ENCODE data around the gene PCNX4. TPM values are rescaled to one million over a fixed set of nuclear protein-coding genes. Genes with fewer than 3 reads are reported as not detected.

The PCNX4 gene
- polyA plus RNA-seq, 4 donors, result 3.0 to 45.0 (median 9.0) TPM

- Histone ChIP-seq H3K36me3 (ENCODE audit: control insufficient read depth in 3 of 3, insufficient read depth in 2 of 3, low read depth in 1 of 3, low read length in 3 of 3) (no peaks in the 10 kb centered on the region), H3K4me3 (ENCODE audit: low read depth in 1 of 3, low read length in 3 of 3) (no peak overlapping the region), H3K4me1 (ENCODE audit: control insufficient read depth in 3 of 3, insufficient read depth in 2 of 3, low read depth in 1 of 3, low read length in 2 of 3) (peaks cover 0 to 4% (median 0%) of the 10 kb centered on the region in 3 donors), H3K27me3 (ENCODE audit: control insufficient read depth in 3 of 3, insufficient read depth in 3 of 3, low read length in 3 of 3) (no peaks in the 10 kb centered on the region), H3K9me3 (ENCODE audit: control insufficient read depth in 2 of 2, insufficient read depth in 1 of 2, low read depth in 1 of 2, low read length in 1 of 2) (peaks cover 0 to 4% of the 10 kb centered on the region in 2 donors), H3K27ac (ENCODE audit: low read depth in 1 of 3, low read length in 2 of 3) (no peak overlapping the region)
- FAIRE-seq (no peak), DNase-seq (no peak)
- WGBS, 3 donors, result 90 to 96% (median 93%) methylated on average over 3 of the region's 3 CpGs
Measured at GRCh38 chr14:60169722-60170121, 78.0 kb downstream of the PCNX4 start.

- 92 to 98% (median 95%) methylated on average over 4 of the region's 4 CpGs for WGBS, 3 donors
- Histone ChIP-seq H3K4me3 (ENCODE audit: low read depth in 1 of 3, low read length in 3 of 3) (no peak overlapping the region), H3K9me3 (ENCODE audit: control insufficient read depth in 2 of 2, insufficient read depth in 1 of 2, low read depth in 1 of 2, low read length in 1 of 2) (peaks cover 0 to 4% of the 10 kb centered on the region in 2 donors), H3K27me3 (ENCODE audit: control insufficient read depth in 3 of 3, insufficient read depth in 3 of 3, low read length in 3 of 3) (no peaks in the 10 kb centered on the region), H3K4me1 (ENCODE audit: control insufficient read depth in 3 of 3, insufficient read depth in 2 of 3, low read depth in 1 of 3, low read length in 2 of 3) (no peaks in the 10 kb centered on the region), H3K36me3 (ENCODE audit: control insufficient read depth in 3 of 3, insufficient read depth in 2 of 3, low read depth in 1 of 3, low read length in 3 of 3) (no peaks in the 10 kb centered on the region), H3K27ac (ENCODE audit: low read depth in 1 of 3, low read length in 2 of 3) (no peak overlapping the region)
- FAIRE-seq (no peak), DNase-seq (no peak)
Measured at GRCh38 chr14:60170948-60171347, 79.2 kb downstream of the PCNX4 start.

- no peak for FAIRE-seq
Measured at GRCh38 chr14:60171690-60172089, 80.0 kb downstream of the PCNX4 start.

GRCh38 chr14:60174352-60175254, 82.9 kb downstream of the PCNX4 start:
- FAIRE-seq, result no peak
- Histone ChIP-seq H3K27me3 (ENCODE audit: control insufficient read depth in 3 of 3, insufficient read depth in 3 of 3, low read length in 3 of 3) (no peaks in the 10 kb centered on the region), H3K4me1 (ENCODE audit: control insufficient read depth in 3 of 3, insufficient read depth in 2 of 3, low read depth in 1 of 3, low read length in 2 of 3) (no peaks in the 10 kb centered on the region), H3K9me3 (ENCODE audit: control insufficient read depth in 2 of 2, insufficient read depth in 1 of 2, low read depth in 1 of 2, low read length in 1 of 2) (peaks cover 0 to 4% of the 10 kb centered on the region in 2 donors), H3K4me3 (ENCODE audit: low read depth in 1 of 3, low read length in 3 of 3) (no peak overlapping the region), H3K36me3 (ENCODE audit: control insufficient read depth in 3 of 3, insufficient read depth in 2 of 3, low read depth in 1 of 3, low read length in 3 of 3) (no peaks in the 10 kb centered on the region), H3K27ac (ENCODE audit: low read depth in 1 of 3, low read length in 2 of 3) (no peak overlapping the region)
- WGBS, 3 donors, result 81 to 84% (median 81%) methylated on average over 11 of the region's 11 CpGs
- DNase-seq, result no peak

More at GRCh38 chr14:60171690-60172089, 80.0 kb downstream of the PCNX4 start:
- Histone ChIP-seq H3K36me3 (ENCODE audit: control insufficient read depth in 3 of 3, insufficient read depth in 2 of 3, low read depth in 1 of 3, low read length in 3 of 3) (no peaks in the 10 kb centered on the region), H3K27ac (ENCODE audit: low read depth in 1 of 3, low read length in 2 of 3) (no peak overlapping the region), H3K4me1 (ENCODE audit: control insufficient read depth in 3 of 3, insufficient read depth in 2 of 3, low read depth in 1 of 3, low read length in 2 of 3) (no peaks in the 10 kb centered on the region), H3K9me3 (ENCODE audit: control insufficient read depth in 2 of 2, insufficient read depth in 1 of 2, low read depth in 1 of 2, low read length in 1 of 2) (peaks cover 0 to 4% of the 10 kb centered on the region in 2 donors), H3K4me3 (ENCODE audit: low read depth in 1 of 3, low read length in 3 of 3) (no peak overlapping the region), H3K27me3 (ENCODE audit: control insufficient read depth in 3 of 3, insufficient read depth in 3 of 3, low read length in 3 of 3) (no peaks in the 10 kb centered on the region)
- DNase-seq, result no peak
- 95 to 100% (median 96%) methylated on average over 2 of the region's 2 CpGs for WGBS, 3 donors

GRCh38 chr14:60175255-60175902, 83.7 kb downstream of the PCNX4 start:
- Histone ChIP-seq H3K4me1 (ENCODE audit: control insufficient read depth in 3 of 3, insufficient read depth in 2 of 3, low read depth in 1 of 3, low read length in 2 of 3) (no peaks in the 10 kb centered on the region), H3K36me3 (ENCODE audit: control insufficient read depth in 3 of 3, insufficient read depth in 2 of 3, low read depth in 1 of 3, low read length in 3 of 3) (no peaks in the 10 kb centered on the region), H3K27me3 (ENCODE audit: control insufficient read depth in 3 of 3, insufficient read depth in 3 of 3, low read length in 3 of 3) (no peaks in the 10 kb centered on the region), H3K4me3 (ENCODE audit: low read depth in 1 of 3, low read length in 3 of 3) (no peak overlapping the region), H3K9me3 (ENCODE audit: control insufficient read depth in 2 of 2, insufficient read depth in 1 of 2, low read depth in 1 of 2, low read length in 1 of 2) (peaks cover 0 to 4% of the 10 kb centered on the region in 2 donors), H3K27ac (ENCODE audit: low read depth in 1 of 3, low read length in 2 of 3) (no peak overlapping the region)
- DNase-seq (no peak), FAIRE-seq (no peak)
- WGBS, 3 donors, result 56 to 82% (median 76%) methylated on average over 2 of the region's 2 CpGs

- FAIRE-seq, result no peak
- 93 to 95% (median 95%) methylated on average over 1 of the region's 1 CpG for WGBS, 3 donors
- H3K9me3 ChIP-seq (ENCODE audit: control insufficient read depth in 2 of 2, insufficient read depth in 1 of 2, low read depth in 1 of 2, low read length in 1 of 2), result no peaks in the 10 kb centered on the region
Measured at GRCh38 chr14:60178164-60178563, 86.4 kb downstream of the PCNX4 start.

GRCh38 chr14:60178820-60179219, 87.1 kb downstream of the PCNX4 start:
- FAIRE-seq (no peak), DNase-seq (no peak)
- 90 to 98% (median 97%) methylated on average over 1 of the region's 1 CpG for WGBS, 3 donors
- Histone ChIP-seq H3K4me3 (ENCODE audit: low read depth in 1 of 3, low read length in 3 of 3) (no peak overlapping the region), H3K27ac (ENCODE audit: low read depth in 1 of 3, low read length in 2 of 3) (no peak overlapping the region), H3K4me1 (ENCODE audit: control insufficient read depth in 3 of 3, insufficient read depth in 2 of 3, low read depth in 1 of 3, low read length in 2 of 3) (no peaks in the 10 kb centered on the region), H3K36me3 (ENCODE audit: control insufficient read depth in 3 of 3, insufficient read depth in 2 of 3, low read depth in 1 of 3, low read length in 3 of 3) (no peaks in the 10 kb centered on the region), H3K9me3 (ENCODE audit: control insufficient read depth in 2 of 2, insufficient read depth in 1 of 2, low read depth in 1 of 2, low read length in 1 of 2) (no peaks in the 10 kb centered on the region), H3K27me3 (ENCODE audit: control insufficient read depth in 3 of 3, insufficient read depth in 3 of 3, low read length in 3 of 3) (no peaks in the 10 kb centered on the region)

More at GRCh38 chr14:60178164-60178563, 86.4 kb downstream of the PCNX4 start:
- Histone ChIP-seq H3K27ac (ENCODE audit: low read depth in 1 of 3, low read length in 2 of 3) (no peak overlapping the region), H3K4me3 (ENCODE audit: low read depth in 1 of 3, low read length in 3 of 3) (no peak overlapping the region), H3K4me1 (ENCODE audit: control insufficient read depth in 3 of 3, insufficient read depth in 2 of 3, low read depth in 1 of 3, low read length in 2 of 3) (no peaks in the 10 kb centered on the region), H3K27me3 (ENCODE audit: control insufficient read depth in 3 of 3, insufficient read depth in 3 of 3, low read length in 3 of 3) (no peaks in the 10 kb centered on the region), H3K36me3 (ENCODE audit: control insufficient read depth in 3 of 3, insufficient read depth in 2 of 3, low read depth in 1 of 3, low read length in 3 of 3) (no peaks in the 10 kb centered on the region)
- DNase-seq, result no peak

GRCh38 chr14:60179431-60179869, 87.7 kb downstream of the PCNX4 start:
- Histone ChIP-seq H3K27me3 (ENCODE audit: control insufficient read depth in 3 of 3, insufficient read depth in 3 of 3, low read length in 3 of 3) (no peaks in the 10 kb centered on the region), H3K36me3 (ENCODE audit: control insufficient read depth in 3 of 3, insufficient read depth in 2 of 3, low read depth in 1 of 3, low read length in 3 of 3) (no peaks in the 10 kb centered on the region), H3K4me1 (ENCODE audit: control insufficient read depth in 3 of 3, insufficient read depth in 2 of 3, low read depth in 1 of 3, low read length in 2 of 3) (no peaks in the 10 kb centered on the region), H3K4me3 (ENCODE audit: low read depth in 1 of 3, low read length in 3 of 3) (no peak overlapping the region), H3K9me3 (ENCODE audit: control insufficient read depth in 2 of 2, insufficient read depth in 1 of 2, low read depth in 1 of 2, low read length in 1 of 2) (no peaks in the 10 kb centered on the region), H3K27ac (ENCODE audit: low read depth in 1 of 3, low read length in 2 of 3) (no peak overlapping the region)
- FAIRE-seq, result no peak
- no peak for DNase-seq
- WGBS, 3 donors, result 81 to 85% (median 82%) methylated on average over 3 of the region's 3 CpGs

Data from small intestine (tissue), 7 donors.